ENCODE measurements around the gene CCDC90B. TPM values are rescaled to one million over a fixed set of nuclear protein-coding genes. Genes with fewer than 3 reads are reported as not detected.
A peak's percentile ranks its signal among the peaks of the same experiment; 100 is the strongest.

CCDC90B gene
- total and polyA plus RNA-seq, 2 donors (not counting 1 experiment from before 2014, with no cell fraction given), result 66.2 to 109 TPM

DNA sequence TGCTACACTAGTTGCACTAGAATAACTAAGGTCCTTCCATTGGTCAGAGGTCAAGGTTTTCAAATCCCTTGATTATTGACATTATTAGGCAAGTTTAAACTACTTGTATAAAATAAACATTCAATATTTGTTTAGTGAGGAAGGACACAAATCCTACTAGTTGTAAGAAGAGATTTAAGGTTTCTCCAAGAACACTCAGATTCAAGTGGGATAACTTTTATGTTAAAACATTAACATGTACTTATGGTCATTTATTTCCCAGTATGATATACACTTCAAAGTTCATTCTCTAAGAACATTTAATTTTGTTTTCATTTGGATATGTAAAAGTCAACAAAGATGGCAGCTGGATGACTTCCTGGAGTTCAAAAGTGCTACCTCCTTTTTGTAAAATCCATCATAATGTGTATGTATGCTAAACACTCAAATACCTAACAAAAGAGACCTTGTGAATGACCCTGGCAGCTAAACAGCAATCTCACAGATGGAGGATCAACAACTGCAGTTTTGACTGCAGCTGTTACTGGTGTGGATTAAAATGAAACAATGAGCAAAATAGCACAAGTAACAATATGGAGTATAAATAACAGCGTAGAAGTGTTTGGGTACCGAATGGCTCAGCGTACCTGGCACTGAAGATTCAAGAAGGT, 1.5 kb downstream of the CCDC90B start:
- no peaks in the 10 kb centered on the region for H3K27me3 ChIP-seq (ENCODE audit: control insufficient read depth, insufficient read depth, low read length)
- no peak for TF ChIP-seq EZH2 (IDR thresholded peaks at IDR 0.05; ENCODE audit: low read length, missing control alignments)
- no peak for TF ChIP-seq CTCF (conservative IDR thresholded peaks at IDR 0.05 in 1 of 2, IDR thresholded peaks at IDR 0.05 in 1 of 2; ENCODE audit: low read depth in 1 of 2, low read length in 2 of 2)
- H4K20me1 ChIP-seq (ENCODE audit: control insufficient read depth, extremely low read depth, insufficient read depth, low read length), result no peaks in the 10 kb centered on the region
- H2AFZ ChIP-seq (ENCODE audit: low read length), result no peak overlapping the region
- H3K27ac ChIP-seq (ENCODE audit: insufficient read depth, low read length), result peak overlapping the region; percentile 97
- no peaks in the 10 kb centered on the region for H3K9me3 ChIP-seq (ENCODE audit: control insufficient read depth, insufficient read depth, low read depth, low read length)
- peak overlapping the region; percentile 99 for H3K4me2 ChIP-seq (ENCODE audit: extremely low read depth, insufficient read depth, low read length)
- H3K79me2 ChIP-seq (ENCODE audit: control insufficient read depth, insufficient read depth, low read length), result peaks cover 36% of the 10 kb centered on the region
- no peaks in the 10 kb centered on the region for H3K36me3 ChIP-seq (ENCODE audit: control insufficient read depth, insufficient read depth, low read length)
- H3K4me1 ChIP-seq (ENCODE audit: control insufficient read depth, extremely low read depth, insufficient read depth, low read length), result peaks cover 4% of the 10 kb centered on the region
- peak overlapping the region; percentile 91 for H3K9ac ChIP-seq (ENCODE audit: insufficient read depth, low read length)
- no peak for DNase-seq (ENCODE audit: low read depth in 2 of 2)
- H3K4me3 ChIP-seq (replicated peaks in 1 of 4; ENCODE audit: control extremely low read depth in 1 of 4, insufficient read depth in 1 of 4, low read depth in 3 of 4, low read length in 4 of 4), result peak overlapping the region; percentile 87 to 99 (median 94)

GRCh38 chr11:83282084-83282716, 4.0 kb downstream of the CCDC90B start:
- H2AFZ ChIP-seq (ENCODE audit: low read length), result no peak overlapping the region
- no peak overlapping the region for H3K9ac ChIP-seq (ENCODE audit: insufficient read depth, low read length)
- H4K20me1 ChIP-seq (ENCODE audit: control insufficient read depth, extremely low read depth, insufficient read depth, low read length), result no peaks in the 10 kb centered on the region
- peaks cover 36% of the 10 kb centered on the region for H3K79me2 ChIP-seq (ENCODE audit: control insufficient read depth, insufficient read depth, low read length)
- no peaks in the 10 kb centered on the region for H3K36me3 ChIP-seq (ENCODE audit: control insufficient read depth, insufficient read depth, low read length)
- H3K27ac ChIP-seq (ENCODE audit: insufficient read depth, low read length), result no peak overlapping the region
- peaks cover 4% of the 10 kb centered on the region for H3K4me1 ChIP-seq (ENCODE audit: control insufficient read depth, extremely low read depth, insufficient read depth, low read length)
- H3K9me3 ChIP-seq (ENCODE audit: control insufficient read depth, insufficient read depth, low read depth, low read length), result no peaks in the 10 kb centered on the region
- DNase-seq (ENCODE audit: low read depth in 2 of 2), result peak in 1 of 2 donors; percentile 45
- H3K27me3 ChIP-seq (ENCODE audit: control insufficient read depth, insufficient read depth, low read length), result no peaks in the 10 kb centered on the region
- TF ChIP-seq CTCF (conservative IDR thresholded peaks at IDR 0.05 in 1 of 2, IDR thresholded peaks at IDR 0.05 in 1 of 2; ENCODE audit: low read depth in 1 of 2, low read length in 2 of 2), result no peak
- no peak for TF ChIP-seq EZH2 (IDR thresholded peaks at IDR 0.05; ENCODE audit: low read length, missing control alignments)
- peak overlapping the region in 1 of 4 experiments; percentile 5 for H3K4me3 ChIP-seq (replicated peaks in 1 of 4; ENCODE audit: control extremely low read depth in 1 of 4, insufficient read depth in 1 of 4, low read depth in 3 of 4, low read length in 4 of 4)
- H3K4me2 ChIP-seq (ENCODE audit: extremely low read depth, insufficient read depth, low read length), result peak overlapping the region; percentile 46

DNA sequence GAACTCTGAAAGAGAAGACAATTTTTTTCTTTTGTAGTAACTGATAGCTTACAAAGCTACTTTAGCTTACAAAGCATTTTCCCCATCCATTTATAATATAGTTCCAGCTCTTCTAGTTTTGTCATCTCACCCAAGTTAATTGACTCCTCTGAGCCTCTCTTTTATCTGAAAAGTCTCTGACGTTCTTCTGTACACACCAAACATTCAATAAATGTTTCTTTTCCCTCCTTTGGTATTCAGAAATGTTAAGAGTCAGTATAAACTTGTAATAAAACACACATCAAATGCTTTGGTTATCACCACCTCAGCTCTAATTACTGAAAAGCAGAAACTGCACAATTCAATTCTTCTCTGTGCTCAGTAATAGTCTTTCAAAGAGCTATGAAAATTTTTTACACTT, 5.9 kb downstream of the CCDC90B start:
- Histone ChIP-seq H3K9ac (ENCODE audit: insufficient read depth, low read length) (no peak overlapping the region), H3K9me3 (ENCODE audit: control insufficient read depth, insufficient read depth, low read depth, low read length) (no peaks in the 10 kb centered on the region), H3K79me2 (ENCODE audit: control insufficient read depth, insufficient read depth, low read length) (peaks cover 32% of the 10 kb centered on the region), H2AFZ (ENCODE audit: low read length) (no peak overlapping the region), H3K36me3 (ENCODE audit: control insufficient read depth, insufficient read depth, low read length) (no peaks in the 10 kb centered on the region), H3K4me2 (ENCODE audit: extremely low read depth, insufficient read depth, low read length) (no peak overlapping the region), H3K4me3 (replicated peaks in 1 of 4; ENCODE audit: control extremely low read depth in 1 of 4, insufficient read depth in 1 of 4, low read depth in 3 of 4, low read length in 4 of 4) (no peak overlapping the region), H3K4me1 (ENCODE audit: control insufficient read depth, extremely low read depth, insufficient read depth, low read length) (peaks cover 4% of the 10 kb centered on the region), H4K20me1 (ENCODE audit: control insufficient read depth, extremely low read depth, insufficient read depth, low read length) (no peaks in the 10 kb centered on the region), H3K27me3 (ENCODE audit: control insufficient read depth, insufficient read depth, low read length) (no peaks in the 10 kb centered on the region), H3K27ac (ENCODE audit: insufficient read depth, low read length) (no peak overlapping the region)
- peak in 1 of 2 donors; percentile 57 for DNase-seq (ENCODE audit: low read depth in 2 of 2)
- no peak for TF ChIP-seq CTCF (conservative IDR thresholded peaks at IDR 0.05 in 1 of 2, IDR thresholded peaks at IDR 0.05 in 1 of 2; ENCODE audit: low read depth in 1 of 2, low read length in 2 of 2)
- no peak for TF ChIP-seq EZH2 (IDR thresholded peaks at IDR 0.05; ENCODE audit: low read length, missing control alignments)
